ENCODE measurements around the gene TOX2. TPM values are rescaled to one million over a fixed set of nuclear protein-coding genes. Genes with fewer than 3 reads are reported as not detected.

The TOX2 gene
- total RNA-seq, 1 experiment from 2014 or later: 117 TPM

GRCh38 chr20:44067650-44068081, 153.0 kb downstream of the TOX2 start:
- no peaks in the 10 kb centered on the region for H3K27me3 ChIP-seq (replicated peaks; ENCODE audit: insufficient read depth, low read depth, low read length, poor library complexity)
- H3K4me3 ChIP-seq (ENCODE audit: low read depth, low read length, poor library complexity, severe bottlenecking): no peak overlapping the region
- CTCF ChIA-PET: interaction anchor here (0.6 to 0.7 kb wide), 2 partner anchors 49 to 142 kb away, joined by 7 to 10 read pairs; no protein-coding TSS in a partner anchor
- TF ChIP-seq CTCF (conservative IDR thresholded peaks at IDR 0.05; ENCODE audit: low read depth, low read length) (no peak), EZH2 (IDR thresholded peaks at IDR 0.05; ENCODE audit: borderline replicate concordance, low read depth, low read length, poor library complexity, severe bottlenecking) (no peak)
- POLR2A ChIA-PET (ENCODE audit: low non-redundant PET): interaction anchor here (0.6 kb wide), 1 partner anchor 120 kb away, joined by 3 read pairs; no protein-coding TSS in a partner anchor
- no peak for DNase-seq (ENCODE audit: low spot score)
- H3K27ac ChIP-seq (ENCODE audit: low read depth, low read length, poor library complexity, severe bottlenecking): no peak overlapping the region
- H3K9me3 ChIP-seq (ENCODE audit: low read depth, low read length, poor library complexity, severe bottlenecking): no peaks in the 10 kb centered on the region
- H3K4me1 ChIP-seq (ENCODE audit: insufficient read depth, low read length, poor library complexity, severe bottlenecking): no peaks in the 10 kb centered on the region
- H3K36me3 ChIP-seq (ENCODE audit: insufficient read depth, low read length, poor library complexity, severe bottlenecking): peaks cover 30% of the 10 kb centered on the region
- intact Hi-C loops (cut with micrococcal nuclease; ENCODE audit: unreplicated experiment): no loop called here
- no TSS peak for BruUV-seq (replicated peaks)

- BruUV-seq (replicated peaks): no TSS peak
- no peaks in the 10 kb centered on the region for H3K27me3 ChIP-seq (replicated peaks; ENCODE audit: insufficient read depth, low read depth, low read length, poor library complexity)
- intact Hi-C loops (cut with micrococcal nuclease; ENCODE audit: unreplicated experiment): no loop called here
- POLR2A ChIA-PET (ENCODE audit: low non-redundant PET): interaction anchor here (0.6 kb wide), 1 partner anchor 121 kb away, joined by 3 read pairs; no protein-coding TSS in a partner anchor
- CTCF ChIA-PET: interaction anchor here (0.6 to 0.7 kb wide), 2 partner anchors 48 to 143 kb away, joined by 7 to 10 read pairs; no protein-coding TSS in a partner anchor
- H3K4me1 ChIP-seq (ENCODE audit: insufficient read depth, low read length, poor library complexity, severe bottlenecking): no peaks in the 10 kb centered on the region
- peak; percentile 35 for DNase-seq (ENCODE audit: low spot score)
- peak overlapping the region; percentile 14 for H3K27ac ChIP-seq (ENCODE audit: low read depth, low read length, poor library complexity, severe bottlenecking)
- no peak for TF ChIP-seq EZH2 (IDR thresholded peaks at IDR 0.05; ENCODE audit: borderline replicate concordance, low read depth, low read length, poor library complexity, severe bottlenecking)
- peak; percentile 29; the same call in 1 of the 2 replicates for TF ChIP-seq CTCF (conservative IDR thresholded peaks at IDR 0.05; ENCODE audit: low read depth, low read length)
- no peak overlapping the region for H3K4me3 ChIP-seq (ENCODE audit: low read depth, low read length, poor library complexity, severe bottlenecking)
- H3K36me3 ChIP-seq (ENCODE audit: insufficient read depth, low read length, poor library complexity, severe bottlenecking): peaks cover 30% of the 10 kb centered on the region
- H3K9me3 ChIP-seq (ENCODE audit: low read depth, low read length, poor library complexity, severe bottlenecking): no peaks in the 10 kb centered on the region
Measured at GRCh38 chr20:44068316-44069201, 153.9 kb downstream of the TOX2 start.

GRCh38 chr20:44069203-44070011, 154.8 kb downstream of the TOX2 start:
- no peak for DNase-seq (ENCODE audit: low spot score)
- Histone ChIP-seq H3K27me3 (replicated peaks; ENCODE audit: insufficient read depth, low read depth, low read length, poor library complexity) (no peaks in the 10 kb centered on the region), H3K4me3 (ENCODE audit: low read depth, low read length, poor library complexity, severe bottlenecking) (no peak overlapping the region), H3K4me1 (ENCODE audit: insufficient read depth, low read length, poor library complexity, severe bottlenecking) (no peaks in the 10 kb centered on the region), H3K36me3 (ENCODE audit: insufficient read depth, low read length, poor library complexity, severe bottlenecking) (peaks cover 30% of the 10 kb centered on the region), H3K27ac (ENCODE audit: low read depth, low read length, poor library complexity, severe bottlenecking) (peak overlapping the region; percentile 14), H3K9me3 (ENCODE audit: low read depth, low read length, poor library complexity, severe bottlenecking) (no peaks in the 10 kb centered on the region)
- CTCF ChIA-PET: no interaction called here
- no peak for TF ChIP-seq EZH2 (IDR thresholded peaks at IDR 0.05; ENCODE audit: borderline replicate concordance, low read depth, low read length, poor library complexity, severe bottlenecking)
- no peak for TF ChIP-seq CTCF (conservative IDR thresholded peaks at IDR 0.05; ENCODE audit: low read depth, low read length)
- intact Hi-C loops (cut with micrococcal nuclease; ENCODE audit: unreplicated experiment): no loop called here
- POLR2A ChIA-PET (ENCODE audit: low non-redundant PET): no interaction called here
- TSS peak; percentile 93 for BruUV-seq (replicated peaks)

Data from A673 (cell line).